GM23338 (cell line): Measurements from ENCODE around the gene TRIP4. TPM values are rescaled to one million over a fixed set of nuclear protein-coding genes. Genes with fewer than 3 reads are reported as not detected.

Experiments used
- ATAC-seq: fragments of 200-7000 bp; cut with Tn5 transposase; 3 replicates; pipeline ENCODE4 v1.9.1; 2020
- DNase-seq: peaks from one replicate; pipeline ENCODE4 v3.0.0-alpha.2; 2015; ENCODE audit warnings: low spot score
- H2AFZ ChIP-seq: fragments of 200-600 bp; sonication (generic); 2 replicates; pipeline ENCODE4 v1.8.0; 2016; ENCODE audit warnings: antibody characterized with exemption, mild to moderate bottlenecking, moderate library complexity
- H3F3A ChIP-seq: fragments of 200-600 bp; sonication (generic); replicated peaks from 2 replicates; pipeline ENCODE4 v1.8.0; 2017; ENCODE audit warnings: antibody characterized with exemption, mixed run types, low read depth
- H3K27ac ChIP-seq: fragments of 200-600 bp; sonication (generic); 2 replicates; pipeline ENCODE4 v1.6.1; 2016; ENCODE audit warnings: low read depth
- H3K27me3 ChIP-seq: fragments of 200-600 bp; sonication (generic); 2 replicates; pipeline ENCODE4 v1.8.0; 2016; ENCODE audit warnings: mild to moderate bottlenecking, mixed run types, moderate library complexity; ENCODE audit not compliant: insufficient read depth
- H3K36me3 ChIP-seq: fragments of 200-600 bp; sonication (generic); 2 replicates; pipeline ENCODE4 v1.8.0; 2016; ENCODE audit warnings: mild to moderate bottlenecking; ENCODE audit not compliant: insufficient read depth
- H3K4me1 ChIP-seq: fragments of 200-600 bp; sonication (generic); 2 replicates; pipeline ENCODE4 v1.8.0; 2016; ENCODE audit warnings: mild to moderate bottlenecking, moderate library complexity; ENCODE audit not compliant: insufficient read depth
- H3K4me2 ChIP-seq: fragments of 200-600 bp; sonication (generic); 2 replicates; pipeline ENCODE4 v1.7.1; 2017; ENCODE audit warnings: mixed run types
- H3K4me3 ChIP-seq: fragments of 200-600 bp; sonication (generic); 2 replicates; pipeline ENCODE4 v1.6.1; 2016; ENCODE audit warnings: mixed run types
- H3K79me2 ChIP-seq: fragments of 200-600 bp; sonication (generic); replicated peaks from 2 replicates; pipeline ENCODE4 v1.8.0; 2017; ENCODE audit warnings: mild to moderate bottlenecking; ENCODE audit not compliant: insufficient read depth
- H3K9me2 ChIP-seq: fragments of 200-600 bp; sonication (generic); 2 replicates; pipeline ENCODE4 v1.8.0; 2017; ENCODE audit not compliant: insufficient read depth
- H4K20me1 ChIP-seq: fragments of 200-600 bp; sonication (generic); replicated peaks from 2 replicates; pipeline ENCODE4 v1.8.0; 2017; ENCODE audit warnings: mild to moderate bottlenecking; ENCODE audit not compliant: insufficient read depth
- H3K27ac Mint-ChIP-seq: 2 replicates; pipeline ENCODE4 v1.8.0; 2020; ENCODE audit warnings: inconsistent platforms, mild to moderate bottlenecking, moderate library complexity, mixed read lengths
- H3K27me3 Mint-ChIP-seq: 3 replicates; pipeline ENCODE4 v1.8.0; 2022; ENCODE audit warnings: low read depth, mild to moderate bottlenecking, moderate library complexity, mixed read lengths, inconsistent platforms; ENCODE audit not compliant: insufficient read depth, poor library complexity
- H3K36me3 Mint-ChIP-seq: 3 replicates; pipeline ENCODE4 v1.8.0; 2021; ENCODE audit warnings: low read depth, mild to moderate bottlenecking, inconsistent platforms, moderate library complexity, mixed read lengths
- H3K4me1 Mint-ChIP-seq: 3 replicates; pipeline ENCODE4 v1.8.0; 2020; ENCODE audit warnings: mild to moderate bottlenecking, inconsistent platforms, mixed read lengths
- H3K4me3 Mint-ChIP-seq: 3 replicates; pipeline ENCODE4 v1.8.0; 2021; ENCODE audit warnings: moderate library complexity, mild to moderate bottlenecking, inconsistent platforms, mixed read lengths
- H3K9me3 Mint-ChIP-seq: 3 replicates; pipeline ENCODE4 v1.8.0; 2020; ENCODE audit warnings: moderate library complexity, mild to moderate bottlenecking, inconsistent platforms, mixed read lengths
- CREB1 ChIP-seq: fragments of 250-450 bp; sonication (Bioruptor Pico); IDR thresholded peaks from 2 replicates; pipeline ENCODE4 v1.5.0; 2020; ENCODE audit warnings: low read depth, mild to moderate bottlenecking, moderate library complexity
- ETS1 ChIP-seq: IDR thresholded peaks from 2 replicates; pipeline ENCODE4 v1.6.1; 2016; ENCODE audit warnings: antibody characterized with exemption
- EZH2 ChIP-seq: fragments of 200-600 bp; sonication (generic); IDR thresholded peaks from one replicate; pipeline ENCODE4 v1.8.0; 2017; ENCODE audit warnings: antibody characterized with exemption, mild to moderate bottlenecking, low read depth; ENCODE audit not compliant: unreplicated experiment
- EZH2phosphoT487 ChIP-seq: fragments of 200-600 bp; sonication (generic); IDR thresholded peaks from one replicate; pipeline ENCODE4 v1.8.1; 2018; ENCODE audit warnings: antibody characterized with exemption; ENCODE audit not compliant: unreplicated experiment
- JUNB ChIP-seq: IDR thresholded peaks from one replicate; pipeline ENCODE4 v1.6.1; 2016; ENCODE audit warnings: antibody characterized with exemption; ENCODE audit not compliant: unreplicated experiment
- NANOG ChIP-seq: IDR thresholded peaks from 2 replicates; pipeline ENCODE4 v1.6.1; 2016; ENCODE audit warnings: antibody characterized with exemption, borderline replicate concordance
- POLR2AphosphoS5 ChIP-seq: IDR thresholded peaks from 2 replicates; pipeline ENCODE4 v1.6.1; 2016; ENCODE audit warnings: antibody characterized with exemption, low read depth
- REST ChIP-seq: IDR thresholded peaks from one replicate; pipeline ENCODE4 v1.6.1; 2018; ENCODE audit warnings: antibody characterized with exemption; ENCODE audit not compliant: unreplicated experiment
- STAT1 ChIP-seq: IDR thresholded peaks from one replicate; pipeline ENCODE4 v1.6.1; 2016; ENCODE audit warnings: antibody characterized with exemption; ENCODE audit not compliant: unreplicated experiment
- ZNF114 ChIP-seq: fragments of 250-450 bp; sonication (Bioruptor Pico); IDR thresholded peaks from 2 replicates; pipeline ENCODE4 v1.5.0; 2020; ENCODE audit warnings: mild to moderate bottlenecking, moderate library complexity
- ZNF331 ChIP-seq: fragments of 250-450 bp; sonication (Bioruptor Pico); IDR thresholded peaks from 2 replicates; pipeline ENCODE4 v1.5.0; 2020; ENCODE audit warnings: low read depth, mild to moderate bottlenecking, moderate library complexity
- polyA plus RNA-seq: library from polyadenylated mRNA; unstranded; fragments of >200 nt; fragmentation: Nextera tagmentation; extraction: Ambion mirVana; gene quantifications from 2 replicates; pipeline ENCODE4 v1.2.1, GENCODE V29; 2016
- total RNA-seq: library from RNA; depleted of rRNA; stranded (reverse); fragments of >200 nt; shearing (Covaris generic); gene quantifications from 2 replicates; pipeline ENCODE4 v1.2.3, GENCODE V29; 2014
- TF ChIP-seq, protein P1 (sequence below): fragments of 250-450 bp; sonication (Bioruptor Pico); IDR thresholded peaks from 2 replicates; pipeline ENCODE4 v1.5.0; 2020; ENCODE audit warnings: mild to moderate bottlenecking, moderate library complexity
- TF ChIP-seq, protein P2 (sequence below), 2 experiments: fragments of 200-600 bp in 1 of 2; sonication (generic) in 1 of 2; conservative IDR thresholded peaks; 2 replicates each; pipeline versions ENCODE4 v1.5.1 to v1.6.1; 2016 to 2017; ENCODE audit warnings: antibody characterized with exemption in 2 of 2, low read depth in 2 of 2, mild to moderate bottlenecking in 2 of 2, moderate library complexity in 1 of 2

The TRIP4 gene
- total and polyA plus RNA-seq, 2 experiments from 2014 or later: 10.3 to 16.0 TPM

DNA sequence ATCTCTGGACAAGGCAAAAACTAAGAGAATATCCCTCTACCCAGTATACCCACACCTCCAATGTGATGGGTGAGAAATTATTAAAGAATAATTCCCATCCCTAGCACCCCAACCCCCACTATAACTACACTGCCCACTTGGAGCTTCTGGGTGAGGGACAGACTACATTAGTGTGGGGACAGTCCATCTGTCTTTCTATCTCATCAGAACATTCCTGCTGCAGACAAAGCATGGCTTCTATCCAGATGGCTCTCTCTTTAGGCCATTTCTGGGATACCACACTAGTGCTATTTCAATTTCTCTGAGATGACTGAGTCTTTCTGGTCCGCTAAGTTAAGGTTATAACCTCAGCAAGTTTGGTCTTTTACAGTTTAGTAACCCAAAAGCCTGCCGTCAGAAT is 38.3 kb upstream of the TRIP4 start:
- H3F3A ChIP-seq: no peaks in the 10 kb centered on the region
- H3K27ac ChIP-seq: no peak overlapping the region
- H3K36me3 ChIP-seq: no peaks in the 10 kb centered on the region
- Mint-ChIP-seq H3K27ac (no peak overlapping the region), H3K9me3 (no peaks in the 10 kb centered on the region), H3K4me1 (no peaks in the 10 kb centered on the region), H3K4me3 (no peak overlapping the region), H3K36me3 (peaks cover 9% of the 10 kb centered on the region; the same call in 2 of the 3 replicates), H3K27me3 (no peaks in the 10 kb centered on the region)
- no peaks in the 10 kb centered on the region; the same call in 1 of the 2 replicates for H4K20me1 ChIP-seq
- H3K4me3 ChIP-seq: no peak overlapping the region
- no peaks in the 10 kb centered on the region for H3K27me3 ChIP-seq
- H2AFZ ChIP-seq: no peak overlapping the region
- ATAC-seq: no peak
- TF ChIP-seq REST (no peak), ZNF114 (CRISPR knock-in tag) (no peak), JUNB (no peak), POLR2AphosphoS5 (no peak), NANOG (no peak), ZNF331 (CRISPR knock-in tag) (no peak), EZH2phosphoT487 (no peak), EZH2 (no peak), STAT1 (no peak), ETS1 (no peak), CREB1 (CRISPR knock-in tag) (no peak)
- TF ChIP-seq, protein P1, sequence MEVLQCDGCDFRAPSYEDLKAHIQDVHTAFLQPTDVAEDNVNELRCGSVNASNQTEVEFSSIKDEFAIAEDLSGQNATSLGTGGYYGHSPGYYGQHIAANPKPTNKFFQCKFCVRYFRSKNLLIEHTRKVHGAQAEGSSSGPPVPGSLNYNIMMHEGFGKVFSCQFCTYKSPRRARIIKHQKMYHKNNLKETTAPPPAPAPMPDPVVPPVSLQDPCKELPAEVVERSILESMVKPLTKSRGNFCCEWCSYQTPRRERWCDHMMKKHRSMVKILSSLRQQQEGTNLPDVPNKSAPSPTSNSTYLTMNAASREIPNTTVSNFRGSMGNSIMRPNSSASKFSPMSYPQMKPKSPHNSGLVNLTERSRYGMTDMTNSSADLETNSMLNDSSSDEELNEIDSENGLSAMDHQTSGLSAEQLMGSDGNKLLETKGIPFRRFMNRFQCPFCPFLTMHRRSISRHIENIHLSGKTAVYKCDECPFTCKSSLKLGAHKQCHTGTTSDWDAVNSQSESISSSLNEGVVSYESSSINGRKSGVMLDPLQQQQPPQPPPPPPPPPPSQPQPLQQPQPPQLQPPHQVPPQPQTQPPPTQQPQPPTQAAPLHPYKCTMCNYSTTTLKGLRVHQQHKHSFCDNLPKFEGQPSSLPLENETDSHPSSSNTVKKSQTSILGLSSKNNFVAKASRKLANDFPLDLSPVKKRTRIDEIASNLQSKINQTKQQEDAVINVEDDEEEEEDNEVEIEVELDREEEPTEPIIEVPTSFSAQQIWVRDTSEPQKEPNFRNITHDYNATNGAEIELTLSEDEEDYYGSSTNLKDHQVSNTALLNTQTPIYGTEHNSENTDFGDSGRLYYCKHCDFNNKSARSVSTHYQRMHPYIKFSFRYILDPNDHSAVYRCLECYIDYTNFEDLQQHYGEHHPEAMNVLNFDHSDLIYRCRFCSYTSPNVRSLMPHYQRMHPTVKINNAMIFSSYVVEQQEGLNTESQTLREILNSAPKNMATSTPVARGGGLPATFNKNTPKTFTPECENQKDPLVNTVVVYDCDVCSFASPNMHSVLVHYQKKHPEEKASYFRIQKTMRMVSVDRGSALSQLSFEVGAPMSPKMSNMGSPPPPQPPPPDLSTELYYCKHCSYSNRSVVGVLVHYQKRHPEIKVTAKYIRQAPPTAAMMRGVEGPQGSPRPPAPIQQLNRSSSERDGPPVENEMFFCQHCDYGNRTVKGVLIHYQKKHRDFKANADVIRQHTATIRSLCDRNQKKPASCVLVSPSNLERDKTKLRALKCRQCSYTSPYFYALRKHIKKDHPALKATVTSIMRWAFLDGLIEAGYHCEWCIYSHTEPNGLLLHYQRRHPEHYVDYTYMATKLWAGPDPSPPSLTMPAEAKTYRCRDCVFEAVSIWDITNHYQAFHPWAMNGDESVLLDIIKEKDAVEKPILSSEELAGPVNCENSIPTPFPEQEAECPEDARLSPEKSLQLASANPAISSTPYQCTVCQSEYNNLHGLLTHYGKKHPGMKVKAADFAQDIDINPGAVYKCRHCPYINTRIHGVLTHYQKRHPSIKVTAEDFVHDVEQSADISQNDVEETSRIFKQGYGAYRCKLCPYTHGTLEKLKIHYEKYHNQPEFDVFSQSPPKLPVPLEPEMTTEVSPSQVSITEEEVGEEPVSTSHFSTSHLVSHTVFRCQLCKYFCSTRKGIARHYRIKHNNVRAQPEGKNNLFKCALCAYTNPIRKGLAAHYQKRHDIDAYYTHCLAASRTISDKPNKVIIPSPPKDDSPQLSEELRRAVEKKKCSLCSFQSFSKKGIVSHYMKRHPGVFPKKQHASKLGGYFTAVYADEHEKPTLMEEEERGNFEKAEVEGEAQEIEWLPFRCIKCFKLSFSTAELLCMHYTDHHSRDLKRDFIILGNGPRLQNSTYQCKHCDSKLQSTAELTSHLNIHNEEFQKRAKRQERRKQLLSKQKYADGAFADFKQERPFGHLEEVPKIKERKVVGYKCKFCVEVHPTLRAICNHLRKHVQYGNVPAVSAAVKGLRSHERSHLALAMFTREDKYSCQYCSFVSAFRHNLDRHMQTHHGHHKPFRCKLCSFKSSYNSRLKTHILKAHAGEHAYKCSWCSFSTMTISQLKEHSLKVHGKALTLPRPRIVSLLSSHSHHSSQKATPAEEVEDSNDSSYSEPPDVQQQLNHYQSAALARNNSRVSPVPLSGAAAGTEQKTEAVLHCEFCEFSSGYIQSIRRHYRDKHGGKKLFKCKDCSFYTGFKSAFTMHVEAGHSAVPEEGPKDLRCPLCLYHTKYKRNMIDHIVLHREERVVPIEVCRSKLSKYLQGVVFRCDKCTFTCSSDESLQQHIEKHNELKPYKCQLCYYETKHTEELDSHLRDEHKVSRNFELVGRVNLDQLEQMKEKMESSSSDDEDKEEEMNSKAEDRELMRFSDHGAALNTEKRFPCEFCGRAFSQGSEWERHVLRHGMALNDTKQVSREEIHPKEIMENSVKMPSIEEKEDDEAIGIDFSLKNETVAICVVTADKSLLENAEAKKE (CRISPR knock-in tag): no peak
- TF ChIP-seq, protein P2, sequence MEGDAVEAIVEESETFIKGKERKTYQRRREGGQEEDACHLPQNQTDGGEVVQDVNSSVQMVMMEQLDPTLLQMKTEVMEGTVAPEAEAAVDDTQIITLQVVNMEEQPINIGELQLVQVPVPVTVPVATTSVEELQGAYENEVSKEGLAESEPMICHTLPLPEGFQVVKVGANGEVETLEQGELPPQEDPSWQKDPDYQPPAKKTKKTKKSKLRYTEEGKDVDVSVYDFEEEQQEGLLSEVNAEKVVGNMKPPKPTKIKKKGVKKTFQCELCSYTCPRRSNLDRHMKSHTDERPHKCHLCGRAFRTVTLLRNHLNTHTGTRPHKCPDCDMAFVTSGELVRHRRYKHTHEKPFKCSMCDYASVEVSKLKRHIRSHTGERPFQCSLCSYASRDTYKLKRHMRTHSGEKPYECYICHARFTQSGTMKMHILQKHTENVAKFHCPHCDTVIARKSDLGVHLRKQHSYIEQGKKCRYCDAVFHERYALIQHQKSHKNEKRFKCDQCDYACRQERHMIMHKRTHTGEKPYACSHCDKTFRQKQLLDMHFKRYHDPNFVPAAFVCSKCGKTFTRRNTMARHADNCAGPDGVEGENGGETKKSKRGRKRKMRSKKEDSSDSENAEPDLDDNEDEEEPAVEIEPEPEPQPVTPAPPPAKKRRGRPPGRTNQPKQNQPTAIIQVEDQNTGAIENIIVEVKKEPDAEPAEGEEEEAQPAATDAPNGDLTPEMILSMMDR (conservative IDR thresholded peaks at IDR 0.05; ENCODE audit: low read depth in 2 of 2): no peak
- no peaks in the 10 kb centered on the region for H3K9me2 ChIP-seq
- peaks cover 77% of the 10 kb centered on the region for H3K79me2 ChIP-seq
- no peak overlapping the region for H3K4me2 ChIP-seq
- H3K4me1 ChIP-seq: no peaks in the 10 kb centered on the region
- no peak for DNase-seq
